Smooth muscle cell (in vitro differentiated cells): ENCODE data around the gene RAB5IF. TPM values are rescaled to one million over a fixed set of nuclear protein-coding genes. Genes with fewer than 3 reads are reported as not detected.

Source experiments
- DNase-seq: peaks from one replicate; lab custom pipeline; 2025; ENCODE audit not compliant: unreplicated experiment; lab: John Stamatoyannopoulos, UW
- H2AFZ ChIP-seq: fragments of 200-600 bp; sonication (generic); 2 replicates; pipeline ENCODE4 v1.6.0; 2016; ENCODE audit warnings: antibody characterized with exemption, low read depth, mild to moderate bottlenecking
- H3F3A ChIP-seq: fragments of 200-600 bp; sonication (generic); 2 replicates; pipeline ENCODE4 v1.6.0; 2017; ENCODE audit warnings: antibody characterized with exemption, low read depth
- H3K27ac ChIP-seq: fragments of 200-600 bp; sonication (generic); 2 replicates; pipeline ENCODE4 v1.5.1; 2016; ENCODE audit warnings: low read depth, mild to moderate bottlenecking
- H3K27me3 ChIP-seq: fragments of 200-600 bp; sonication (generic); 2 replicates; pipeline ENCODE4 v1.6.1; 2016; ENCODE audit warnings: low read depth, mild to moderate bottlenecking
- H3K36me3 ChIP-seq: fragments of 200-600 bp; sonication (generic); 2 replicates; pipeline ENCODE4 v1.5.1; 2016; ENCODE audit warnings: low read depth
- H3K4me1 ChIP-seq: fragments of 200-600 bp; sonication (generic); 2 replicates; pipeline ENCODE4 v1.5.1; 2016; ENCODE audit warnings: low read depth
- H3K4me2 ChIP-seq: fragments of 200-600 bp; sonication (generic); 2 replicates; pipeline ENCODE4 v1.6.0; 2016; ENCODE audit warnings: mild to moderate bottlenecking
- H3K4me3 ChIP-seq: fragments of 200-600 bp; sonication (generic); 2 replicates; pipeline ENCODE4 v1.5.1; 2016; ENCODE audit warnings: mild to moderate bottlenecking
- H3K79me2 ChIP-seq: fragments of 200-600 bp; sonication (generic); 2 replicates; pipeline ENCODE4 v1.6.0; 2016; ENCODE audit warnings: low read depth, mild to moderate bottlenecking
- H3K9ac ChIP-seq: fragments of 200-600 bp; sonication (generic); 2 replicates; pipeline ENCODE4 v1.6.0; 2016; ENCODE audit warnings: low read depth
- H3K9me3 ChIP-seq: fragments of 200-600 bp; sonication (generic); replicated peaks from 2 replicates; pipeline ENCODE4 v1.5.1; 2016; ENCODE audit warnings: low read depth
- H4K20me1 ChIP-seq: fragments of 200-600 bp; sonication (generic); 2 replicates; pipeline ENCODE4 v1.6.0; 2016; ENCODE audit warnings: low read depth
- WGBS: methylation state at CpG from one replicate; pipeline ENCODE4 v1.1.7; 2016; ENCODE audit warnings: low lambda C conversion rate; 5-methylcytosine and 5-hydroxymethylcytosine counted together
- polyA plus RNA-seq: library from polyadenylated mRNA; unstranded; fragments of >200 nt; fragmentation: Nextera tagmentation; extraction: Ambion mirVana; gene quantifications from 2 replicates; pipeline ENCODE4 v1.2.1, GENCODE V29; 2016
- total RNA-seq: library from RNA; depleted of rRNA; stranded (reverse); fragments of >200 nt; gene quantifications from 2 replicates; pipeline ENCODE4 v1.2.3, GENCODE V29; 2014
- TF ChIP-seq, protein P1 (sequence below): fragments of 200-600 bp; sonication (generic); IDR thresholded peaks from 2 replicates; pipeline ENCODE4 v1.5.1; 2017; ENCODE audit warnings: borderline replicate concordance, mild to moderate bottlenecking, antibody characterized with exemption; ENCODE audit not compliant: insufficient read depth, poor library complexity, severe bottlenecking

Gene RAB5IF
- total and polyA plus RNA-seq, 2 experiments from 2014 or later: 66.8 to 108 TPM

DNA sequence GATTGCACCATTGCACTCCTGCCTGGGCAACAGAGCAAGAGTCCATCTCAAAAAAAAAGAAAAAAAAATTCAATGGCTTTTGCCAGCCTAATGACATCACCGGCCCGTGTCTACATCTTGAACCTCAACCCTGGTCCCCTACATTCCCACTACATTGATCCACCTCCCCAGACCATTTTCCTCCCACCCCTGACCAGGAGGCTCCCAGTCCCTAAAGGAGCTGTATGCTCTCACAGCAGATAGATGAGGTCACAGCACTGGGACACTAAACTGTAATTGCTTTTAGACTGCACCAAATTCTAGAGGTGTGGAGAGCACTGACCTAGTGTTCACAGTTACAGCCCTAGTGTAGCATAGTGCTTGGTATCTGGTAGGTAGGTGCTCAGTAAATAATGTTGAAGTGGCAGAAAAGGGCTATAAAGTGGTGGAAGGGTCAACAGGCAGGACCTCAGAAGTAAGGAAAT is 21.5 kb upstream of the RAB5IF start:
- peaks cover 24% of the 10 kb centered on the region for H4K20me1 ChIP-seq
- no peak overlapping the region for H3K4me2 ChIP-seq
- 97% methylated on average over 2 of the region's 2 CpGs for WGBS
- no peaks in the 10 kb centered on the region for H3K9me3 ChIP-seq
- no peak overlapping the region for H3K9ac ChIP-seq
- no peak overlapping the region for H3K27ac ChIP-seq
- H3F3A ChIP-seq: no peaks in the 10 kb centered on the region
- TF ChIP-seq, protein P1, sequence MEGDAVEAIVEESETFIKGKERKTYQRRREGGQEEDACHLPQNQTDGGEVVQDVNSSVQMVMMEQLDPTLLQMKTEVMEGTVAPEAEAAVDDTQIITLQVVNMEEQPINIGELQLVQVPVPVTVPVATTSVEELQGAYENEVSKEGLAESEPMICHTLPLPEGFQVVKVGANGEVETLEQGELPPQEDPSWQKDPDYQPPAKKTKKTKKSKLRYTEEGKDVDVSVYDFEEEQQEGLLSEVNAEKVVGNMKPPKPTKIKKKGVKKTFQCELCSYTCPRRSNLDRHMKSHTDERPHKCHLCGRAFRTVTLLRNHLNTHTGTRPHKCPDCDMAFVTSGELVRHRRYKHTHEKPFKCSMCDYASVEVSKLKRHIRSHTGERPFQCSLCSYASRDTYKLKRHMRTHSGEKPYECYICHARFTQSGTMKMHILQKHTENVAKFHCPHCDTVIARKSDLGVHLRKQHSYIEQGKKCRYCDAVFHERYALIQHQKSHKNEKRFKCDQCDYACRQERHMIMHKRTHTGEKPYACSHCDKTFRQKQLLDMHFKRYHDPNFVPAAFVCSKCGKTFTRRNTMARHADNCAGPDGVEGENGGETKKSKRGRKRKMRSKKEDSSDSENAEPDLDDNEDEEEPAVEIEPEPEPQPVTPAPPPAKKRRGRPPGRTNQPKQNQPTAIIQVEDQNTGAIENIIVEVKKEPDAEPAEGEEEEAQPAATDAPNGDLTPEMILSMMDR: no peak
- no peak for DNase-seq
- H2AFZ ChIP-seq: no peak overlapping the region
- no peaks in the 10 kb centered on the region for H3K4me1 ChIP-seq
- no peaks in the 10 kb centered on the region for H3K36me3 ChIP-seq
- H3K79me2 ChIP-seq: no peaks in the 10 kb centered on the region
- no peaks in the 10 kb centered on the region for H3K27me3 ChIP-seq
- H3K4me3 ChIP-seq: no peak overlapping the region

DNA sequence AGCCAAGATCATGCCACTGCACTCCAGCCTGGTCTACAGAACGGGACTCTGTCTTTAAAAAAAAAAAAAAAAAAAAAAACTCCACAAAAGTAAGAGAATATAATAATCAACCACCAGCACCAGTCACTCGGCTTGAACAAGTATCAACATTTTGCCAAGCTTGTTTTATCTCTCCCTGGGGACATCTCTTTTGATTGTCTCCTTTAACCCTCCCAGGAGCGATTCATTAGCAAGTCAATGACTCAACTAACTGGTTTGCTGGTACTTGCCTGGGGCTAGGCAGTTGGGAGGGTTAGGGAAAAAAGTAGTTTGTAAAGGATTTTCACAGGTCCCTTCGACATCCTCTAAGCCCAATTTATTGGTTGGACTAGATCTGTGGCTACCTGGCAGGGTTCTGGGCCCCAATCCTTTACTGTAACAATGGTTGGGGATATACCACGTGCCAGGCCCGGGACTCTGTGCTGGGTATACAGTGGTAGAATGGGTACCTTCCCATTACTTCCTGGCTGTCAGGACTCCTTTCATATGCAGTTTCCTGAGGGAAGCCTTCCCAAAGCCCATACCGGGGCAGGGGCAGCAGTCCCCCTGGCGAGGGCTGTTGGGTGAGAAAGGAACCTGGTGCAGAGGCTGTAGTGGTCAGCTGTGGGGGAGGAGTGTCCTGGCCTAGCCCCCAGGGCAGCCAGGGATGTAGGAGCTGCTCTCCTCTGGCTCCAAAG is 20.0 kb upstream of the RAB5IF start:
- peaks cover 16% of the 10 kb centered on the region for H4K20me1 ChIP-seq
- no peak overlapping the region for H3K4me2 ChIP-seq
- H3K27me3 ChIP-seq: no peaks in the 10 kb centered on the region
- H3K4me3 ChIP-seq: no peak overlapping the region
- no peak overlapping the region for H3K27ac ChIP-seq
- DNase-seq: no peak
- H3K4me1 ChIP-seq: no peaks in the 10 kb centered on the region
- TF ChIP-seq, protein P1: no peak
- no peak overlapping the region for H2AFZ ChIP-seq
- H3F3A ChIP-seq: no peaks in the 10 kb centered on the region
- WGBS: 39% methylated on average over 8 of the region's 8 CpGs
- no peak overlapping the region for H3K9ac ChIP-seq
- H3K79me2 ChIP-seq: no peaks in the 10 kb centered on the region
- H3K9me3 ChIP-seq: no peaks in the 10 kb centered on the region
- no peaks in the 10 kb centered on the region for H3K36me3 ChIP-seq

DNA sequence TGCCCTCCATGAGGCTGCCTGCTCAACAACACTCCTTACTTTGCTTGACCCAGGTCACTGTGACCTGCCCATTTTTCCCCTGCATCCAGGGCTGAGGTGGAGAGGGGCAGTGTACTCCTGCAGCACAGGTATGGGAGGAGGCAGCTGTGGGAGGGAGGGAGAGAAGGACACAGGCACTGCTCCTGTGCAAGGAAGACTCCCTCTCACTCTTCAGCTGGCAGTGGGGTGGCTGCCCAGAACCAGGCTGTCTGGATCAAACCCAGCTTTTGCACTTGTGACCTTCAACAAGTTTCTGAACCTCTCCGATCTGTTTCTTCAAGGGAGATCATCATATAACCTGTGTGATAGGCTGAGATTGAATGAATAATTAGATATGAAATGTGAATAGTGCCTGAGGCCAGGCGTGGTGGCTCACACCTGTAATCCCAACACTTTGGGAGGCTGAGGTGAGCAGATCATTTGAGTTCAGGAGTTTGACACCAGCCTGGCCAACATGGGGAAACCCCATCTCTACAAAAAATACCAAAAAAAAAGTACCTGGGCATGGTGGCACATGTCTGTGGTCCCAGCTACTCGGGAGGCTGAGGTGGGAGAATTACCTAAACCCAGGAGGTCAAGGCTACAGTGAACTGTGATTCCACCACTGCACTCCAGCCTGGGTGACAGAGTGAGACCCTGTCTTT is 18.1 kb upstream of the RAB5IF start:
- Histone ChIP-seq H3K4me2 (no peak overlapping the region), H2AFZ (no peak overlapping the region), H4K20me1 (peaks cover 9% of the 10 kb centered on the region), H3F3A (no peaks in the 10 kb centered on the region), H3K4me3 (no peak overlapping the region), H3K9ac (no peak overlapping the region), H3K4me1 (no peaks in the 10 kb centered on the region), H3K27ac (no peak overlapping the region), H3K36me3 (no peaks in the 10 kb centered on the region), H3K27me3 (no peaks in the 10 kb centered on the region), H3K9me3 (no peaks in the 10 kb centered on the region), H3K79me2 (no peaks in the 10 kb centered on the region)
- DNase-seq: no peak
- TF ChIP-seq, protein P1: no peak
- 94% methylated on average over 3 of the region's 3 CpGs for WGBS
